Measurements from ENCODE around the gene GRK2.

The GRK2 gene

GRCh38 chr11:67282876-67283371 lies 16.7 kb downstream of the GRK2 start:
- TF ChIP-seq CTCF (IDR thresholded peaks at IDR 0.05; ENCODE audit: low read depth, low read length) = no peak
- H3K27ac ChIP-seq = no peak overlapping the region
- H3K9me3 ChIP-seq (ENCODE audit: severe bottlenecking) = no peaks in the 10 kb centered on the region
- no peak for DNase-seq
- peaks cover 85% of the 10 kb centered on the region for H3K36me3 ChIP-seq
- no peak overlapping the region for H3K4me3 ChIP-seq (ENCODE audit: low read depth, low read length)
- no peaks in the 10 kb centered on the region for H3K27me3 ChIP-seq (ENCODE audit: insufficient read depth, low read depth, severe bottlenecking)

GRCh38 chr11:67283481-67283963 lies 17.2 kb downstream of the GRK2 start:
- no peak overlapping the region for H3K27ac ChIP-seq
- no peak for DNase-seq
- peaks cover 85% of the 10 kb centered on the region for H3K36me3 ChIP-seq
- no peaks in the 10 kb centered on the region for H3K9me3 ChIP-seq (ENCODE audit: severe bottlenecking)
- TF ChIP-seq CTCF (IDR thresholded peaks at IDR 0.05; ENCODE audit: low read depth, low read length) = no peak
- H3K4me3 ChIP-seq (ENCODE audit: low read depth, low read length) = no peak overlapping the region
- no peaks in the 10 kb centered on the region for H3K27me3 ChIP-seq (ENCODE audit: insufficient read depth, low read depth, severe bottlenecking)

- Histone ChIP-seq H3K9me3 (ENCODE audit: severe bottlenecking) (no peaks in the 10 kb centered on the region), H3K27ac (no peak overlapping the region), H3K4me3 (ENCODE audit: low read depth, low read length) (no peak overlapping the region), H3K36me3 (peaks cover 78% of the 10 kb centered on the region), H3K27me3 (ENCODE audit: insufficient read depth, low read depth, severe bottlenecking) (no peaks in the 10 kb centered on the region)
- no peak for DNase-seq
- TF ChIP-seq CTCF (IDR thresholded peaks at IDR 0.05; ENCODE audit: low read depth, low read length) = no peak
Observed at GRCh38 chr11:67284811-67285540, 18.7 kb downstream of the GRK2 start.

GRCh38 chr11:67285541-67286498 lies 19.5 kb downstream of the GRK2 start:
- H3K27me3 ChIP-seq (ENCODE audit: insufficient read depth, low read depth, severe bottlenecking) = no peaks in the 10 kb centered on the region
- H3K9me3 ChIP-seq (ENCODE audit: severe bottlenecking) = no peaks in the 10 kb centered on the region
- no peak for DNase-seq
- H3K27ac ChIP-seq = no peak overlapping the region
- peaks cover 78% of the 10 kb centered on the region for H3K36me3 ChIP-seq
- TF ChIP-seq CTCF (IDR thresholded peaks at IDR 0.05; ENCODE audit: low read depth, low read length) = no peak
- no peak overlapping the region for H3K4me3 ChIP-seq (ENCODE audit: low read depth, low read length)

- DNase-seq = no peak
- Histone ChIP-seq H3K27ac (peak overlapping the region; percentile 98), H3K9me3 (ENCODE audit: severe bottlenecking) (no peaks in the 10 kb centered on the region), H3K4me3 (ENCODE audit: low read depth, low read length) (no peak overlapping the region), H3K27me3 (ENCODE audit: insufficient read depth, low read depth, severe bottlenecking) (no peaks in the 10 kb centered on the region), H3K36me3 (peaks cover 73% of the 10 kb centered on the region)
- peak; percentile 20; the same call in 1 of the 2 replicates for TF ChIP-seq CTCF (IDR thresholded peaks at IDR 0.05; ENCODE audit: low read depth, low read length)
Observed at GRCh38 chr11:67286621-67287333, 20.5 kb downstream of the GRK2 start.
